Measurements from ENCODE around the gene SMAD5. TPM values are rescaled to one million over a fixed set of nuclear protein-coding genes. Genes with fewer than 3 reads are reported as not detected.

SMAD5 gene
- total and polyA plus RNA-seq, 2 of the 13 experiments (the other 11 are each of a cell fraction or from before 2014, with no cell fraction given) = 27.2 to 48.5 TPM

GRCh38 chr5:136215812-136216211 is 83.2 kb downstream of the SMAD5 start:
- intact Hi-C loops (cut with micrococcal nuclease; ENCODE audit: unreplicated experiment) = no loop called here
- no peak overlapping the region for H3K27ac ChIP-seq (ENCODE audit: extremely low read length, insufficient read depth, low read length)
- ATAC-seq (no peak), FAIRE-seq (no peak), DNase-seq (ENCODE audit: low spot score) (no peak)
- in situ Hi-C loops (cut with HindIII; ENCODE audit: extremely low pct_ligation_motif_present, low pct_unique_long_range_greater_than_20kb) = no loop called here
- peaks cover 0 to 27% of the 10 kb centered on the region in 2 experiments; a peak in 2 of 5 replicates for H3K27me3 ChIP-seq (ENCODE audit: control insufficient read depth in 1 of 2, insufficient read depth in 2 of 2, low read length in 2 of 2)
- TF ChIP-seq HMG20A (CRISPR knock-in tag; IDR thresholded peaks at IDR 0.05; ENCODE audit: borderline replicate concordance) (no peak), ZNF503 (CRISPR knock-in tag; IDR thresholded peaks at IDR 0.05) (no peak), PHF20 (CRISPR knock-in tag; IDR thresholded peaks at IDR 0.05) (no peak), ZFP1 (CRISPR knock-in tag; IDR thresholded peaks at IDR 0.05) (no peak), AFF4 (CRISPR knock-in tag; IDR thresholded peaks at IDR 0.05) (no peak), ZNF678 (CRISPR knock-in tag; IDR thresholded peaks at IDR 0.05) (no peak), ZNF331 (CRISPR knock-in tag; IDR thresholded peaks at IDR 0.05) (no peak), KDM6A (CRISPR knock-in tag; IDR thresholded peaks at IDR 0.05; ENCODE audit: low read depth) (no peak), SNRNP70 (IDR thresholded peaks at IDR 0.05; ENCODE audit: low read depth, low read length) (no peak), TFDP1 (CRISPR knock-in tag; IDR thresholded peaks at IDR 0.05; ENCODE audit: borderline replicate concordance) (no peak), PAX8 (CRISPR knock-in tag; IDR thresholded peaks at IDR 0.05; ENCODE audit: borderline replicate concordance) (no peak)
- no peaks in the 10 kb centered on the region for H4K20me1 ChIP-seq (ENCODE audit: insufficient read depth, low read length)
- no peaks in the 10 kb centered on the region for H3K36me3 ChIP-seq (replicated peaks in 1 of 2; ENCODE audit: control insufficient read depth in 1 of 2, insufficient read depth in 2 of 2, low read length in 2 of 2)
- H3K9me3 ChIP-seq (ENCODE audit: low read length) = no peaks in the 10 kb centered on the region
- no TSS peak for BruUV-seq (replicated peaks)
- no peak overlapping the region for H2AFZ ChIP-seq (ENCODE audit: low read length)
- H3K4me2 ChIP-seq (ENCODE audit: low read depth, low read length) = no peak overlapping the region
- no peak overlapping the region for H3K4me3 ChIP-seq (replicated peaks in 1 of 3; ENCODE audit: insufficient read depth in 1 of 3, low read depth in 2 of 3, low read length in 3 of 3)
- WGBS (ENCODE audit: low lambda C conversion rate) = 8% methylated on average over 2 of the region's 4 CpGs
- H3K9ac ChIP-seq (ENCODE audit: insufficient read depth, low read depth, low read length) = no peak overlapping the region
- H3K79me2 ChIP-seq (ENCODE audit: insufficient read depth, low read length) = no peaks in the 10 kb centered on the region
- ChIA-PET POLR2A (no interaction called here), CTCF (ENCODE audit: low intra/inter-chr PET ratio, low total read pairs) (no interaction called here)
- H3K4me1 ChIP-seq (ENCODE audit: insufficient read depth, low read length) = no peaks in the 10 kb centered on the region

Measured in HepG2 (cell line).